GM19328 (cell line): ENCODE data around the gene CALB2.
"Not testable (repeated sequence)": the region's sequence is repeated elsewhere in the genome, so short reads cannot be mapped to it uniquely, and the experiment has no call there.

Experiments used
- ATAC-seq: cut with Tn5 transposase; IDR thresholded peaks from one replicate; pipeline ENCODE4 v1.9.1; 2021; ENCODE audit warnings: mild to moderate bottlenecking, moderate library complexity; ENCODE audit not compliant: unreplicated experiment

Gene CALB2, protein sequence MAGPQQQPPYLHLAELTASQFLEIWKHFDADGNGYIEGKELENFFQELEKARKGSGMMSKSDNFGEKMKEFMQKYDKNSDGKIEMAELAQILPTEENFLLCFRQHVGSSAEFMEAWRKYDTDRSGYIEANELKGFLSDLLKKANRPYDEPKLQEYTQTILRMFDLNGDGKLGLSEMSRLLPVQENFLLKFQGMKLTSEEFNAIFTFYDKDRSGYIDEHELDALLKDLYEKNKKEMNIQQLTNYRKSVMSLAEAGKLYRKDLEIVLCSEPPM

DNA sequence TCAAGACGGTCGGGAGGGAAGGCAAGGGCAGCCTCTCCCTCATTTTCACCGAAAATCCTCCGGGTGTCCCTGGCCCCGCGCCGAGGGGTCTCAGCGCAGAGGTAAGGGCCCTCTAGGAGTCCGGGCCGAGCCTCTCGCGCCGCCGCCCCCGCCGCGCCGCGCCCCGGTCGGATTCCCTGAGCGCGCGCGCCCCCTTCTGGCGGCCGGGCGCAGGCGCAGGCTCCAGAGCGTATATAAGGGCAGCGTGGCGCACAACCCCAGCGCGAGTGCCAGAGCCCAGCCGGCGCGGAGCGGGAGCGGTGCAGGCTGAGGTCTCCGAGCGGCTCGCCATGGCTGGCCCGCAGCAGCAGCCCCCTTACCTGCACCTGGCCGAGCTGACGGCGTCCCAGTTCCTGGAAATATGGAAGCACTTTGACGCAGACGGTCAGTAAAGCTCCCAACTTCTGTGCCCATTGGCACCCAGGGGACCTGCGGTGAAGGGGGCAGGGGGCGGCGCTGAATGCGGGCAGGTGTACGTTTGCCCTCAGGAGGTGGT lies at the start of gene CALB2:
TSS of gene CALB2 (plus strand) at position 260 of the 535 bp plus-strand sequence. CDS start at position 330, 70 bp downstream.
- ATAC-seq = no peak

DNA sequence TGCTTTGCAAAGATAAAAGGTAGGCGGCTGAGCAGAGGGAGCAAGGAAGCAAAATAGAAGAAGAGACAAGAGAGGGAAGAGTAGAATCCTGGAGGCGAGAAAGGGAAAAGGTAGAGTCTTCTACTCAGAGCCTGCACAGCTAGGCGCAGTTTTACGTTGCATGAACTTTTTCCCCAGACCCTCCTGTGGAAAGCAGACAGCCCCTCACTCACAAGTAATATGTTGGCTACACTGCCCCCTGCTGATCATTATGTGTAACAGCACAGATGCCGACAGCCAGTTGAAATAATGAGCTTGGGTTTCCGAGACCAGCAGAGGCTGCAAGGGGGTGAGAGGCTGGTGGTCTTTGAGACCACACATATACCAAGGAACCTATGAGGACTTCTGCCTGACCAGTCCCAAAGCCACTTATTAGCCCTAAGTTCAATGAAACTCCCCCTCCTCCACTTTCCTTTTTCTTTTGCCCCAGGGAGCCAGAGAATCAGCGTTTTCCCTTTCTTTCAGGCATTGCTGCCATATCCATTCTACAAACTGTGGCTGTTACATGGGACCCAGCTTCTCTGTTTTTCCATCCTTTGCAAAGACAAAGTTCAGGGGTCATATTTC lies 46.9 kb upstream of the CALB2 start:
- ATAC-seq = no peak

DNA sequence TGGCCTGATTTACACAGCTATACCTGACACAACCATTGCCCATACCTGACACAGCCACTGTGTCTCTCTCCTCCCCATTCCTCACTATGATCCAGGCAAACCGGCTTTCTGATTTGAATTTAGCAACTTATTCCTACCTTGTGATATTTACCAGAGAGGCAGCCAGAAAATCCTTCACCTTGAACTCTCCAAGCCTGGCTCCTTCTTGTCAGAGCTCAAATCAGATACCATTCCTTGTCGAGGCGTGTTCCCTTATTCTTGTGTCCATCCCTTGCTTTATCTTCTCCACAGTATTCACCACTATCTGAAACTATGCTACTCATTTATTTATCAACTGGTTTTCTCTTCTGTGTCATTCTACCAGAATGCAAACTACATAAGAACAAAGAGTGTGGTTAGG lies 44.9 kb upstream of the CALB2 start:
- ATAC-seq = not testable (repeated sequence)

DNA sequence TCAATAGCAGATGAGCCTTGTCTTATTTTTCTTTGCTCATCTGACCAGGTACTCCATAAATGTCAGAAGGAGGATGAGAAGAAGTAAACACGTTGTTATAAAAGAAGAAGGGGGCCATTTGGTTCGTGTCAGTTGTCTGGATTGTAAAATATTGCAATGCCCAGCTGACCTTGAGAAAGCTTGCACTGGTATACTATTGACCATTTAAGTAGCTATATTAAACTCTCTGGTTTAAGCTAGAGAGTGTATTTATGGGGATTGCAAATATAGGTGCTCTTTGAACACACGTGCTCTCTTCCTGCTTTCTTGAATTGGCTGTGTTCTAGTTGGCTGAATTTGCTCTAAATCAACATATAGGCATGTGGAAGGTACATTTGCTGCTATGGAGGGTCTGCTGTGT lies 43.3 kb upstream of the CALB2 start:
- no peak for ATAC-seq

DNA sequence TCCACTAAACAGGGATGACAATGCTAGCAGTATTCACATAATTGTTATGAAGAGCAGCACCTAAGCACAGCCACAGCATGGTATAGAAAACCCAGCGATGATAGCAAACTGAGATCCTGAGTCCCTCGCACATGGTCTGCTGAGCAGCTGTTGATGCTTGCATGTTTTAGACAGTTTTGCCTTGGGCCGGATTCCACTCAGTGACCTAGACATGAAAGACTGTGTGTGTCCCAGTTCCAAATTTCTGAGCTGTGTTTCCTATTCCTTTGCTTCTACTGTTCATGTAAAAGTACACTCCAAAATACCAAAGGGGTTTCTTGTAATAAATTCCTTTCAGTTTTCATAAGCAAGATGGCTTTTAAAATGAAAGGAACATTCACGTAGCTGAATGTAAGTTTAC lies 38.5 kb upstream of the CALB2 start:
- no peak for ATAC-seq

DNA sequence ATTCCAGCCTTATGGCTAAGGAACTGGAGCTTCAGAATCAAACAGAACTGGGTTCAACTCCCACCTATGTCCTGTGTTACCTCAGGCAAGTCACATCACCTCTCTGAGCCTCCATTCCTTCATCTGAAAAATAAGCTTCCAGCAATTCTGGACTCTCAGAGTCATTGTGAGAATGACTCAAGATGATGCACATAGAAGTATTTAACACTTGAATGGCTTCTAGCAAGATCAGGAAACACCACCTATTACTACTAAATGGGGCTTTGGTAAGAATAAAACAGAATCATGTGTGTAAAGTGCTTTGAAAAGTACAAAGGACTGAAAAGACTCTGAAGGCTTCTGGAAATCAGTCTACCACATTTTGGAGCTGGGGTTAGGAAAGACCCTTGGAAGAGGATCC lies 30.8 kb upstream of the CALB2 start:
- ATAC-seq = no peak

DNA sequence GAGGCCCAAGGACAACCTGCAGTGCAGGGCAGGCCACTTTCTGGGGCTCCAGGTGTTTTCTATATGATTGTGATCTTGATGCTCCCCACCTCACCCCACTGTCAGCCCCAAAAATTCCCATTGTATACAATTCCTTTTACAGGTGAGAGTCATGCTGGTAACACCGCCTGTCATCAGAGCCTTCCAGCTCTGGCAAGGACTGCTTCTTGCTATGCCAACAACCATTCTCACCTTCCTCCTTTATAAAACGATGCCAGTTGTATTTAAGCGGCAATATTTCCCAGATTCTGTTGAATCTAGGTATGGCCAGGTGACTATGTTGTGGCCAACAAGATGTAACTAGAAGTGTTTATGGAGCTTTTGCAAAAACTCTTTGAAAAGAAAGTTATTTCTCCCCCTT lies 30.4 kb upstream of the CALB2 start:
- no peak for ATAC-seq

DNA sequence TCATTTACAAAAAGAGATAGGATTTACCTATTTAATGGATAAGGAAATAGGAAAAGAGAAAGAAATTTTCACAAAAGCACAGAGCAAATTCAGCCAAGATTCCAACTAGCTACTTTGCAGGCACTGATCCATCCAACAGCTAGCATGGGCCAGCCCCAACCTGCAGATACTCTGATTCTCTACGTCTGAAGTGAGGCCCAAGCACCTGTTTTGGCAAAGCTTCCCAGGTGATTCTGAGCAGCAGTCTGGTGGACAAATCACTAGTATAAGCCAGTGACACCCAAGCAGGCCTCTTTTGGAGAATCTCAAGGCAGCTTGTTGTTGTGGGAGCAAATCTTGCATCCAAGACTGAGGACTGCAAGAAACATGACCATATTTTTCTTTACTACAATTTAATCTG lies 20.9 kb upstream of the CALB2 start:
- no peak for ATAC-seq

DNA sequence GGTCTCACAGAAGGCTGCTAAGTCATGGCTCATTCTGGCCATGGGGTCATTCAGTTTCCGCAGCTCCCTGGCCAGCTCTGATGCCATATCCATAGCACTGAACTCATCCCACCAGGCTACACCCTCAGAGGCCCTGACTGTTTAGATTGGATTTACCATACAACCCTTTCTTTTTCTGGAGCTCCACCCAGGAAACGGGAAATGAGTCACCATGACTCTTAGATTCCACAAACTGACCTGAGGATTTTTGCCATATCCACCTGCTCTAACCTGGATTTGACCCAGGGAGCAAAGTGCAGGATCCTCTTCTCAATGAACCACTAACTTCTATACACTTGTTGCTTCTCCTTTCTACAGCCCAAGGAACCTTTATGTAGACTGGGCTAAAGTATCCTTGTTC lies 20.3 kb upstream of the CALB2 start:
- ATAC-seq = no peak

DNA sequence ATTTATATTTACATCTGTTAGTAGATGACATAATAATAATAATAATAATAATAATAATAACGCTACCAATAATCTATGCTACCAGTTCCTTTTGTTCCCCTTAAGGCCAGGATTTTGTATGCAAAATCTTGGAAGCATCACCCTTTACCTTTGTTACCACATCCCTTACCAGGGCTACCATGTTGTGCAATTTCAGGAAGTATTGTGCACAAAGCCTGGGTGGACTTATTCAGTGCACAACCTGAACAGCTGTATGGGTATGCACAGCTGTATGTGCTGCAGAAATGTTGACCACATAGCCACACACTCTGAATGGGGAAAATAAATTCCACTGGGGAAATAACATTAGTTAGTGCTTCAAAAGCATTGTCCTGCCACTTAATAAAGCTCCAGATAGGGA lies 19.9 kb upstream of the CALB2 start:
- ATAC-seq = no peak

DNA sequence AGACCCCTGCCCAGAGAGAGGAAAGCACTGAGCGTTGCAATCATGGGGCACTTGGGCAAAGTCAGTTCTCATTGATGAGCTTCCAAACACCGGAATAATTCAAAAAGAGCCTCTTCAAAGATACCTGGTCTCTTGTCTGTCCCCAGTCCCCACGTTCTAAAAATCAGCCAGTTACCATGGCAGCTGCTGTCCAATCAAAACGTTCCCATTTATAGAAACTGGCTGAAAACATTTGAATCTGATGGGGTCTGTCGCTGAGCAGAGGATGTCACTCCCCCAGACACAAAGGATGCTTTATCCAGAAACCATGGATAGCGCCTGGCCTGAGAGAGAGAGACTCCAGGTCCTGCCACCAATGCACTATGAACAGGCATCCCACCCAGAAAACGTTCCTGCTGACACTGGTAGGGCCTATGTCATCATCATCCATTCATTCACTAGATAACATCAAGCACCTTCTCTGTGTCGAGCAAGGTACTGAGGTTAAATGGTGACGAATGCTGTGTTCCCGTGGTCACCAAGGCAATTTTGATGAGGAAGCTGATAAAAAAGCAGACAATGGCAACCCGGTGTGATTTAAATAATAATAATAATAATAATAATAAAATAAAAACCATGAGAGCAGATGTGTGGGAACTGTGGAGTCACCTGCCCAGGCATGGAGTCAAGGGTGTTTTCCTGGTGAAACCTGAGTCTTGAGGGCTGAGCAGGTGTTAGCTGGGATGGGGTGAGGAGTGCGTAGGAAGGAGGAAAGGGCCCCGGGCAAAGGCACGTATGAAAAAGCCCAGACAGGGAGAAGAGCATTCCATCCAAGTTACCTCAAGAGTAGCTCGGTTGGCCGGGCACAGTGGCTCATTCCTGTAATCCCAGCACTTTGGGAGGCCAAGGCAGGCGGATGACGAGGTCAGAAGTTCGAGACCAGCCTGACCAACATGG lies 19.0 kb upstream of the CALB2 start:
- ATAC-seq = no peak

DNA sequence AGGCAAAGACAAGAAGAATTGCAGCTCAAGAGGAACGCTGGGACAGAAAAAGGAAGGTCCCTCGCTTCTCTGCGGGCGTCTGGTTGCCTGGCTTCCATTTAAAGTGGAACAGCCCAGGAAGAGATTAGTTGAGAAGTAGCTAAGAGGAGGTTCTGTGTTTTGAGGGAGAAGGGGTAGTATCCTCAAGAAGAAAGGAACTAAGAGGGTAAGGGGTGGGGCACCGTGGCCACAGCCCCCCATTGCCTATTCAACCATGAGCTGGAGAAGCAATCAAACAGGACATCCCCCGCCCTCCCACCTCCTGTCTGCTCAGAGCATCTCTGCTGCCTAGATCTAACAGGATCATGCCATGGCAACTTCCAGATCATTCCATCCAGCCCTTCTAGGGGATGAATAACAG lies 18.1 kb upstream of the CALB2 start:
- ATAC-seq = no peak

DNA sequence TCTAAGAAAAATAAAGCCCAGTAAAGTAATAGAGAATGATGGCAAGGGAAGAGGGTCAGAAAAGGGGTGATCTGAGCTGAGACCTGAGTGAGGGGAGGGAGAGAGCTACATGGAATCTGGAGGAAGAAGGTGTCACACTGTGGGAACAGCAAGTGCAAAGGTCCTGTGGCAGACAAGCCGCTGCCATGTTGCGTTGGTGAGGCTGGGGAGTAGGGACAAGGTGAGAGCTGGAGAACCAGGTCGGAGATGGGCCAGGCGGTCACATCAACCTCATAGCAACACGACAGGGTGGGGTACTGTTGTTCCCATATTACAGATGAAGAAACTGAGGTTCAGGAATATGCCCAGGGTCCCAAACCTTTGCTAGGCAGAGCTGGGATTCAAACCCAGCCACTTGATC lies 16.6 kb upstream of the CALB2 start:
- ATAC-seq = no peak

DNA sequence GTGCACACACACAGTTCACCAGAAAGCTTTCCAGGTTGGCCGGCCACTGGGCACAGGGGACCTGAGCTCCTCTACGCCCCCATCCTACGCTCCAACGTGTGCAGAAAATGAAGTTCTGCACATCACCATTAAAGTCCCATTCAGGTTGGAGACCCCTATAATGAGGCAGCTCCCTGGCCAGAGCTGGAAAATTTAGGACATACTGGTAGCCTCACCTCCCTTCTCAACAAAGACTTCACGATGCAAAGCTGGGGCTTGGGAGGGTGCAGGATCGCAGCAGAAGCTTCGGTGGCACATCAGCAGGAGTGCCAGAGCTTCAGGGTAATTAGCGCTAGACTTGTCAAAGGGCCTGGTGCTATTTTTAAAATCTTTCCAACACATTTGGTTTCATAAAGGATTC lies 15.4 kb upstream of the CALB2 start:
- ATAC-seq = no peak

DNA sequence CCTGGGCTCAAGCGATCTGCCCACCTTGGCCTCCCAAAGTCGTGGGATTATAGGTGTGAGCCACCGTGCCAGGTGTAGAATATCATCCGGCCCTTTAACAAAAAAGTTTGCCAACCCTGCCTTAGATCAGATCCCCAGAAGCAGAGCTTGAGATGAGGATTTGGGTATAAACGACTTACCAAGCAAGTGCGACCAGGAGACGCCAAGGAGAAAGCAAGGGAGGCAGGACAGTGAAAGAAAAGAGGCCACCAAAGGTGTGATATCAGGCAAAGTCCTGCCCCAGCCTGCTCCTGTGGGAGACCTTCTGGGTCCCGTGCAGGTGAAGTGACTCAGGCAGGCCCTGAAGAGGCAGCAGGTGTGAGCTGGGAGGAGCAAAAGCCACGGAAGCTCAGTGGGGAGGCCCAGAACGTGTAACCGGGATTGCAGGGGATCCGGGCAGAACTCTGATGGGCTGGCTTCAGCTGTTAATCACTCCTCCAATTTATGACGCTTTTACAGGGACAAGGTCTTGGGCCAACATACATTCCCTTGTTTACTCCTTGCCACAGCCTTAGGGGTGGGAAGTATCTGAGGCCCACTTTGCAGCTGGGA lies 14.1 kb upstream of the CALB2 start:
- ATAC-seq = no peak

DNA sequence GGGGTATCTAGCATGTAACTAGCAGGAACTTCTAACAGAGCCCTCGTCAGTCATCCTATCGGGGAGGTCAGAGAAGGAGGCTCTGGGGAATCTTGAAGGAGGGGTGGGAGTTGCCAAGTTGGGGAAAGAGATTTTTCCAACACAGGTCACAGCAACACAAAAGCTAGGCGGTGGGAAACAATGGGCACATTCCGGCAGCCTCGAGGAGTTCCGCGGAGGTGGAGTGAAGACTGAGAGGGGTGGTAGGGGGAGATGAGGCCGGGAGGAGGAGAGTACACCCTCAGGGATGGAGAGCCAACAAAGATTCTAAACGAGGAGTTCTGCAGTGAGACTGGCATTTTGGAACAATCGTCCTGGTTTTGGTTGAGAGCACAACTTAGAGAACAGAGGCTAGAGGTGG lies 13.5 kb upstream of the CALB2 start:
- no peak for ATAC-seq

DNA sequence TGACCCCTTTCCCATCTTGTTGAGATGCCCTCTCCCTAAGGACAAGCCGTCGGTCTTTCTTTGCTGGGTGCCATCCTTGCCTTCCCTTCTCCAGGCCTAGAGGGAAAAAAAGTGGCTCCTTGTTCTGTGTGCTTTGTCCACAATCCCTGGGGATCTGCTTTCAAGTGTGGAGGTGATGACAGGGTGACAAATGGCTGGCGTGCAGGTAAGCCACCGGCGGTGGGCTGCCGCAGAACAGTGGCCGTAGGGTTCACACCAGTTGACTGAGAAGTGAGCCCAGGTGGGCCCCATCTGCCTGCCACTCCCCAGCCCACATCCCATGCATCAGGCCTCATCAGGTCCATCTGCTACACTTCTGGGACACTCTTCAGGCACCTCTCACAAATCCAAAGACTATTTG lies 11.4 kb upstream of the CALB2 start:
- no peak for ATAC-seq

DNA sequence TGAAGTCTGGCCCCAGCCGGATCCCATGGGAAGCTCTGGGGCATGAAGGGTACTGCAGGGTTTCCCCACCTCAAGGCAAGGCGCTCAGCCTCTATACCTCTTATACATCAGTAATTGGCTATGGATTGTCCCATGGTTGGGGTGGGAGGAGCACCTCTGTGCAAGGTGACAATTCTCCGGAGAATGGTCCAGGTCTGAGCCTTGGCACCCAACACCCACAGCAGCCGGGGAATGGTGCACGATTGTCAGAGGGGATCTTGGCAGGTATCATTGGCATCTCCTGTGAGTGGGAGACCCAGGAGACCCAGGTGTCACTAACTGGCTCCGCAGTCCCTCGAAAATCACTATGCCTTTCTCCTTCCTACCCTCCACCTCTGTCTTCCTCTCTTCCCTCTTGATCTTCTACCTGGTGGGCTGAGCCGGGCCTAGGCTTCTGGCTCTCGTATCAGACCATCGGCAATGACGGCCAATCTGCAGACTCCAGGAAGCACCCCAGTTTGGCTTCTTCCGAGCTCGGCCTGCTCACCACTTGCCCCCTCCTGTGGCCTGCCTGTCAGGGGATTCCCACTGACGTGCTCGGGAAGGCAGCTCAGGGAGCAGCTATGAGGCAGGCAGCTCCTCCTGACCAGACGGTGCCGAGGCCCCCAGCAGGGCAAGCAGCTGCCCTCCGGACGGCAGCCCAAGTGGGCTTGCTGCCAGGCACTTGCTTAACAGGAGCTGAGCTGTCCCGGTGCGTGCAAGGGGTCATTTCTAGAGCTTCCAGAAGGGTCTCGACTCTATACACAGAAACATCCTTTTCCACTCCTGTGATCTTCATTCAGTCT lies 10.0 kb upstream of the CALB2 start:
- ATAC-seq = no peak

DNA sequence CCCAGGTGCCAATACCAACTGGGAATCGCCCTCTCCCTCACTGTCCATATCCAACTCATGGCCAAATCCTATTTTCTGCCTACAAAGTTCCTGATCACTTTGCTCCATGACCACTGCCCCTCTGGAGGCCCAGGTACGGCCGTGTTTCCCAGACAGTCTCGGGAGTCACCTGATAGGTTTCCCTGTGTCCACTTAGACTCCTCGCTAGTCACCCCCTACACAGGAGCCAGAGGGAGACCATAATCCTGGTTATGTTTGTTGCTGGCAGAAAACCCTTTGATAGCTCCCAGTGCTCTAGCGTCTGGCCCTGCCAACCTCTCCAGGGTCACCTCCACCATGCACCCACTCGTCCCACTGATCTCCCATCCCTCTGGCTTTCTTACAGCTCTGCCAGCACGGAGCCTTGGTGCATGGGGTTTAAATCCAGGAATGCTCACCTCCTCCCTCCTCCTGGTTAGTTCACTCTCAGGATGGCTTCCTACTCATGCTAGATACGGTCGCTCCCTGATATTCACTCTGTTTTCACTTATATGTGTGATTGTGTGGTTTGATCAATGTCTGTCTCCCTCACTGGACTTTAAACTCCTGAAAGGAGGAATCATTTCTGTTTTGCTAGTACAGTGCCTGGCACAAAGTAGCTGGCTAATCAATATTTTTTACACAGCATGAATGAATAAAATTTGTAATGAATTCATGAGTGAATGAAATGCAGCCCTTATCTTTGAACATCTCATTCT lies 7.5 kb upstream of the CALB2 start:
- no peak for ATAC-seq

DNA sequence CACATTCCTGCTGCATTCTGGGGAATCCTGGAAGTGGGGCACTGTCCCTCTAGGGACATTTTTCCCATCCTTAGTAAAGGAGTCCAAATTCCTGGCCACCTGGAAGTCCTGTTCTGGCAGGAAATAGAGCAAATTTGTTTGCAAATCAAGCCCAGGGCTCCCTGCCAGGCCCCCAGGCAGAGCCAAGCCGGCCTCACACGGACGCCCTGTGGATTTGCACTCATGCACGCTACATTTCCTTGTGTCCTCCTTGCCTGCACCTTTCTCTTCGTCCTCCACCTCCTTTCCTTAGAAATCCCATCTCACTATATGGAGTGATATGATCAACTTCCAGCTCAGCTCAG lies 7.0 kb upstream of the CALB2 start:
- no peak for ATAC-seq
